Activated naive CD4-positive, alpha-beta T cell treated with Interleukin-2 at 50 U/mL for 16 hours (primary cell): Measurements from ENCODE around the gene TRIM10.

ENCODE experiments used
- DNase-seq: peaks from one replicate; pipeline ENCODE4 v3.0.0-alpha.2; 2020

TRIM10 gene

GRCh38 chr6:30160785-30161531 lies at the start of gene TRIM10:
Gene TRIM10 (minus strand): TSS chr6:30161211. CDS start chr6:30160858, 353 bp downstream.
- DNase-seq, result no peak

GRCh38 chr6:30207619-30208295 lies 46.7 kb upstream of the TRIM10 start:
- DNase-seq, result no peak

GRCh38 chr6:30206799-30207618 lies 46.0 kb upstream of the TRIM10 start:
- DNase-seq, result no peak

GRCh38 chr6:30206152-30206551 lies 45.1 kb upstream of the TRIM10 start:
- DNase-seq, result no peak

GRCh38 chr6:30204116-30204515 lies 43.1 kb upstream of the TRIM10 start:
- DNase-seq, result no peak

GRCh38 chr6:30202366-30202765 lies 41.4 kb upstream of the TRIM10 start:
- no peak for DNase-seq

- DNase-seq, result no peak
Observed at GRCh38 chr6:30200551-30201281, 39.7 kb upstream of the TRIM10 start.

- no peak for DNase-seq
Observed at GRCh38 chr6:30198166-30199084, 37.4 kb upstream of the TRIM10 start.

GRCh38 chr6:30196376-30196775 lies 35.4 kb upstream of the TRIM10 start:
- no peak for DNase-seq

- no peak for DNase-seq
Observed at GRCh38 chr6:30195951-30196350, 34.9 kb upstream of the TRIM10 start.

- DNase-seq, result no peak
Observed at GRCh38 chr6:30194797-30195690, 34.0 kb upstream of the TRIM10 start.

- no peak for DNase-seq
Observed at GRCh38 chr6:30192076-30192475, 31.1 kb upstream of the TRIM10 start.

- no peak for DNase-seq
Observed at GRCh38 chr6:30188541-30188940, 27.5 kb upstream of the TRIM10 start.

- no peak for DNase-seq
Observed at GRCh38 chr6:30185846-30186484, 25.0 kb upstream of the TRIM10 start.

- DNase-seq, result no peak
Observed at GRCh38 chr6:30184417-30185031, 23.5 kb upstream of the TRIM10 start.

- no peak for DNase-seq
Observed at GRCh38 chr6:30180145-30180544, 19.1 kb upstream of the TRIM10 start.

GRCh38 chr6:30178837-30179236 lies 17.8 kb upstream of the TRIM10 start:
- DNase-seq, result no peak

GRCh38 chr6:30175765-30176164 lies 14.8 kb upstream of the TRIM10 start:
- no peak for DNase-seq

GRCh38 chr6:30172681-30173080 lies 11.7 kb upstream of the TRIM10 start:
- no peak for DNase-seq
